HG03439 (cell line): ENCODE data around the gene DOC2A.
"Not testable (repeated sequence)": the region's sequence is repeated elsewhere in the genome, so short reads cannot be mapped to it uniquely, and the experiment has no call there.

Experiments used
- ATAC-seq: cut with Tn5 transposase; IDR thresholded peaks from one replicate; pipeline ENCODE4 v1.9.1; 2021; ENCODE audit warnings: mild to moderate bottlenecking, moderate library complexity; ENCODE audit not compliant: unreplicated experiment

The DOC2A gene

GRCh38 chr16:29973384-29974246 is 37.2 kb downstream of the DOC2A start, which contains the start of gene TAOK2:
TAOK2 (plus strand) TSS chr16:29973868; CDS start chr16:29977773, 3,905 bp downstream.
- peak; percentile 95 for ATAC-seq

DNA sequence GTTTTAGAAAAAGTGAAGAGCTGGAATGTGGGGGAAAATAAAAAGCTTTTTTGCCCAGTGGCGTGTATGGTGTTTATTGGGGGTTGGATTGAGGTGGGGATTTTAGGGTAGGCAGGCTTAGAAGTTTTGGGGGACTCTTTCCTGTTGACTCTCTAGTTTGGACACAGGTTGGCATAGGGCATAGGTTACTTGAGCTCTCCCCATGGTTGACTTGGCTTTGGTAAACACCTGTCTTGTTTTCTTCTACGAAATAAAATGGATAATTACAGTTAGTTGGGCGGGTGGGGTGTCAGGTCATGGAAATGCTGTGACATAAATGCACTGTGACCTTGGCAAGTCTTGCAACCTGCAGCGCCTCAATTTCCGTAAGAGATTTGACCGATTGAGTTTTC is 37.8 kb downstream of the DOC2A start:
- no peak for ATAC-seq

- no peak for ATAC-seq
Observed at GRCh38 chr16:29972500-29972899, 38.3 kb downstream of the DOC2A start.

DNA sequence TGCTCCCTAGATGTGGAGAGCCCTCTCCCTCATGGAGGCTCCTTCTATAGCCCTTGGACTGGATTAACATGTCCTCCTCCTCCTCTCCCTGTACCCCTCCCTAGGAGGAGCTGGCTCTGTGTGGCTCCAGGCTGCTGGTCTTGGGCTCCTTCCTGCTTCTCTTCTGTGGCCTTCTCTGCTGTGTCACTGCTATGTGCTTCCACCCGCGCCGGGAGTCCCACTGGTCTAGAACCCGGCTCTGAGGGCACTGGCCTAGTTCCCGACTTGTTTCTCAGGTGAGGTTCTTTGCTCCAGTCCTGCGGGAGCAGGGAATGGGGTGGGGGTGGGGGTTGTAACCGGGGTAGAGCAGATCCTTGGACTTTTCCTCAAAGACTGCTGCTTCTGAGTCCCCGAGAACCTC is 39.5 kb downstream of the DOC2A start:
- no peak for ATAC-seq

DNA sequence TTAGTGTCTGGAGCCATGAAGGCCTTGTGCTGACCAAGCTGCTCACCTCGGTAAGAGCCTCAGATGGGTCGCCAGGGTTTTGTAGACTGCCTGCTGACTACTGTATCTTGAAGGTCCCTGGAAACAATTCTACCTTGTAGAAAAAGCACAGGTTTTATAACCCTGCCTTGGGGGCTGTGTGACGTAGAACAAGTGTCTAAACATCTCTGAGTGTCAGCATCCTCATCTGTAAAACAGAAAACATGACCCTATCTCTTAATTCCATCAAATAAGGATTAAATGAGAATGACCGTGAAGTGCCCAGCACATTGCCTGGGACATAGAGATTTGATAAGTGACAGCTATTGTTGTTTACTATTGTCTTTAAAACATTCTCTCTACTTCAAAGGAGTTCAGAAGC is 42.6 kb downstream of the DOC2A start:
- no peak for ATAC-seq

GRCh38 chr16:29963021-29963743 is 47.6 kb downstream of the DOC2A start:
- ATAC-seq, result no peak

DNA sequence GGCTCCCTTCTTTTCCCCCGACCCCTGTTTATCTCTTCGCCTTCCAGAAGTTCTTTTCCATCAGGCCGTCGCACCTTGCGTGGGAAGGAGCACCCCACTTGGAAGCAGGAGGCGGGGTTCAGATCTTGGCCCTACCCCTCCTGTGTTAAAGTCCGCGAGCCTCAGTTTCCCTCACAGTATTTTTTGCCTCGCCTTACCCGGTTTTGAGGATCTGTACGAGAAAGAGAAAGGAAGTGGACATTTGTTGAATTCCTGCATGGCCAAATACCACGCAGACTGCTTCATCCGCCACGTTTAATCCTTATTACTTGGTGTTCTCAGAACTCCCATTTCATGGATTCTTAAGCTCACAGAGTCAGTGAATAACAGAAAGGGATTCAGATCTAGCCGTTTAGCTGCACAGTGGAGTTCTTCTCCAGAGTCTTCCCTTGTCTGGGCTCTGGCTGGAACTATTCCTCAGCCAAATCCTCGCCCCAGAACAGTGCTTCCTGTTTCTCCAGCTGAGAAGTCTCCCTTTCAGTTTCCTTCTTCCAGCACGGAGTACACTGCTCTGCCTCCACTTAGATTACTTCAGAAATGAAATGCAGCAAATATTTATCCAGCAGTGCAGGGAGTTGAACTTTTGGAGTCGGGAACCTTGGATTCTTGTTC is 48.4 kb downstream of the DOC2A start:
- ATAC-seq, result no peak

GRCh38 chr16:29961479-29962343 is 49.1 kb downstream of the DOC2A start, which contains the start of gene TMEM219:
TMEM219 (plus strand) TSS chr16:29962079; CDS start chr16:29963144, 1,065 bp downstream.
- peak; percentile 88 for ATAC-seq

DNA sequence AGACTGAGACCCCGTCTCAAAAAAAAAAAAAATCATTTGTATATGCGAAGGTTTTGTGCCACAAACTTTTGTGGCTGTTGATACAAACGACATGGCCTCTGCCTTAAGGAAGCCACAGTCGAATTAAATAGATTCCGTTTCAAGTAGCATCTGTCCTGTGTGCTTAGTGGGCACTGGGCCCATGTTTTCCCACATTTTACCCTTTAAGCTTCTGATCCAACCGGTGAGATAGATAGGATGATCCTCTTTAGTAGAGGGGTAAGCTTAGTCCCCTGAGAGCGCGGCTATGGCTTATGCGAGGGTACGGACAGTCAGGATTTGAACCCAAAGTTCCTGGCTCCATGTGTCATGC is 49.7 kb downstream of the DOC2A start:
- no peak for ATAC-seq

- ATAC-seq, result not testable (repeated sequence)
Observed at GRCh38 chr16:29959821-29960220, 51.0 kb downstream of the DOC2A start.

DNA sequence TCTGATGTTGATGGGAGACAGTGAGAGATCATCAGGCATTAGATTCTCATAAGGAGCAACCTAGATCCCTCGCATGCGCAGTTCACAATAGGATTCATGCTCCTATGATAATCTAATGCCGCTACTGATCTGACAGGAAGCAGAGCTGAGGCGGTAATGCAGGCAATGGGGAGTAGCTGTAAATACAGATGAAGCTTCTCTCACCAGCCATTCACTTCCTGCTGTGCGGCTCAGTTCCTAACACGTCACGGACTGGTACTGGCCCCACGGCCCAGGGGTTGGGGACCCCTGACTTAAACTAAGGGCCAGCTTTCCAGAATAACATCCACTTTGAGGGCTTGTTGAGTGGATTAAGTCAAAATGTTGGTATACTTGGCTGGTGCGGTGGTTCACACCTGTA is 51.5 kb downstream of the DOC2A start:
- ATAC-seq, result no peak

GRCh38 chr16:29958756-29959155 is 52.1 kb downstream of the DOC2A start:
- no peak for ATAC-seq
